ENCODE results near the gene SEMA5B.

- no peak for TF ChIP-seq CTCF (IDR thresholded peaks at IDR 0.05; ENCODE audit: low read length)
- TF ChIP-seq EZH2 (IDR thresholded peaks at IDR 0.05; ENCODE audit: borderline replicate concordance, low read length) = no peak
Observed at GRCh38 chr3:122907471-122907870, 120.1 kb downstream of the SEMA5B start.
